Fibroblast of skin of scalp (primary cell): ENCODE data around the gene GLIS1.

ENCODE experiments used
- DNase-seq: peaks from one replicate; pipeline ENCODE4 v3.0.0-alpha.2; 2013

The GLIS1 gene

DNA sequence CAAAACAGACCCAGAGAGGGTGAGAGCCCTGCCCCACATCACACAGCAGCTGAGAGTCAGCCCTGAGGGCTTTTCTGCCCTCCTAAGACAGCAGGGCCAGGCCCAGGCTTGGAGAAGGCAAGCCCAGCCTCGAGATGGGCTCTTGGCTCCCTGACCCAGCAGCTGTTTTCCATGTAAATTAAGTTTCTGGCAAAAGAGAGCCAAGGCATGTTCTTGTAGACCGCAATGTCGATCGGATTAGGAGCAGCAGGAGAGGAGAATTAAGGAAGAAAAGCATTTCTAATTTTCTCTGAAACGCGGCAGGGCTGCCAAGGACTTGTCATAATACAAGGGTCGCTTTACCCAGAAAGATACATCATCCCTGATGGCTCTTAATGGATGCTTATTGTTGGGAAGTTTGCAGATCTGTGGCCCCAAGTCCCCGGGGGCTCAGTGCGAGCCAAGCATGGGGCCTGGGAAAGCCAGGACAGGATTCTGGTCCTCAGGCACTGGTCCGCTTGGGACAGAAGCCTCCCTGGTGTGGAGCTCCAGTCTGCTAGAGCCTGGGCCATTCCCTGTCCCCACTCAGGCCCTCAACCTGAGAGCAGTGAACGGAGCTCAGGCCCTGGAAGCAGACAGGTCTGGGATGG is 216.9 kb downstream of the GLIS1 start:
- peak; percentile 53 for DNase-seq

DNA sequence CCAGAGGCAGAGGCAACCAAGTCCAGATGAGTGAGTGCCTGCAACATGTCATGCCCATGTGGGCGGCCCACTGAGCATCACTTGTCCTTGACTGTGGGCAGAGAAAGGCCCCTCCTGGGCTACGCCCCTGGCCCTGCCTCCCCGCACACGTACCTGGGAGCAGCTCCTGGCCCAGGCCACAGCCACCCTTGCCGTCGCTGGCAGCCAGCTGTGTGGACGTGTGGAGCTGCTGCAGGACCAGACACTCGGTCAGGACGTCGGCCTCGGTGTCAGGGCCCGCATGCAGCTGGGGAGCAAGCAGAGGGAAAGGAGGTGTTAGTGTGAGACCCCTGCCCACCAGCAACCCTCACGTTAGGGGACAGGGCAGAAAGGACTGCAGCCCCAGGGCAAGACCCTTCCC is 218.5 kb downstream of the GLIS1 start:
- DNase-seq, result no peak

DNA sequence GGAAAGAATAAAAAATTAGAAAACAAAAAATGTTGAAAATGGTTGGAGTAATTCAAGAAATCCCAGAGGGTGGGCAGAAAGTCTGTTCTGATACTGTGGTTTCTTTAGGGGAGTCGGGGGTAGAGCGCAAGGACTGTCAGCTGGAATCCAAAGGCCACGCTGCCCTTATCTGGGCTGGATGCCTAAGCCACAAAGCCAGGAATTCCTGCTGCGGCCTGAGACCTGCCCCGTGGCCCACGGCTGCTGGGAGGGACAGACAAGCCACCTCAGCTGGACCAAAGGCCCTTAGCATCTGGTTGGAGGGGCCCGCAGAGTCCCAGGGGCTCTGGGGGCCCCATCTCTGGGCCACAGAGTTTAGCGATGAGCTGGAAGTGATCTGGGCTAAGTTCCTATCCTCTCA is 219.5 kb downstream of the GLIS1 start:
- peak; percentile 24 for DNase-seq

DNA sequence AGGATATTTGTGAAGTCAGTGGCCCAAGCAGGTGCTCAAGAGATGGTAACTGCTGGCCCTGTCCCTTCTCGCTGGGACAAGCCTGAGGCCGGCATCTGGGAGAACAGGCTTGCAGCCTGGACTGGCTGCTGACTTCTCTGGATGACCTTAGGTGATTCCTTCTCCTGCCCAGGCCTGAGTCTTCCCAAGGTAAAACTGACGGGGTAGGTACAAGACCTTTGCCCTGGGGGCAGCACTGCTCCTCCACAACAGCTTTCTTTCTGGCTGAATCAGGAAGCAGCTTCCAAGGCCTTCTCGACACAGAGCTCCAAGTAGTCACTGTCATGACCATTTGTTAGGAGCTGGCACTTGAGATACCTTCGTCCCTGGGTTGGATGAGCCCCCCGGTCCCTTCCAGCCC is 220.2 kb downstream of the GLIS1 start:
- DNase-seq, result no peak

DNA sequence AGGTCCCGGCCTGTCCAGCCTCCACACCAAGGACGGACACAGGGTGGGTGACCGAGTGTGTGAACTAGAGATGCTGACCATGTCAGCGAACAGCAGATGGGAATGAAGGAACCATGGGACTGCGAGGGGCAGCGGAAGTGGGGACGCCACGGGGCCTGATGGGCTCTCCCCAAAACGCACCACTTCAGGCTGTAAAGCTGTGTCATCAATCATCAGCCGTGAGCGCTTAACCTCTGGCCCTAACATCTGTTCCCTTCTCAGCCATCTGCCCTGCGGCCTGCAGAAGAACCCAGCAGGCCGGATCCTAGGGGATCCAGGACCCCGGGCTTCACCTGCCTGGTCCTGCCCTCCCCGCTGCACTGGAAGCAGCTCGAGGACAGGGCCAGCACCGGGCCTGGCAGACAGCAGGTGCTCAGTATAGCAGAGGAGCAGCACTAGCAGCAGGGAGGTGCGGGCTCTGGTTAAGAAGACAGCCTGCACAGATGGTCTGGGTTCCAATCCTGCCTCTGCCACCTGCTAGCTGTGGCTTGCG is 221.1 kb downstream of the GLIS1 start:
- no peak for DNase-seq

DNA sequence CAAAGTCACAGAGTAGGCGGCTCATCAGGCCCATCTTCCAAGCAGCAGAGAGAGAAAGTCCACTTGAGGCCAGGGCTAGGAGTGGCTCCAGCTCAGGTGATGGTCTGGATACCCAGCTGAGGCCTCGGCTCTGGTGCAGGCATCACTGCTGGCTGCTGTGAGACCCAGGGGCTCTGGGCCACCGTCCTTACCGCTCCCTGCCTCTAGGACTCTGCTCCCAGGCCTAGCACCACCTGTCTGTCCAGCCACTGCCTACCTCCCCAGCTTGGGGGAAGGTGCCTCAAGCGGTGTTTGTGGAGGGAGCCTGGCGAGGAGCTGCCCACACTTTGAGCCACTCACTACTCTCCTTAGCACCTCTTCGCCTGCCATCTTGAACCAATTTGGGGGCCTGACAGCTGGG is 221.9 kb downstream of the GLIS1 start:
- DNase-seq, result no peak

DNA sequence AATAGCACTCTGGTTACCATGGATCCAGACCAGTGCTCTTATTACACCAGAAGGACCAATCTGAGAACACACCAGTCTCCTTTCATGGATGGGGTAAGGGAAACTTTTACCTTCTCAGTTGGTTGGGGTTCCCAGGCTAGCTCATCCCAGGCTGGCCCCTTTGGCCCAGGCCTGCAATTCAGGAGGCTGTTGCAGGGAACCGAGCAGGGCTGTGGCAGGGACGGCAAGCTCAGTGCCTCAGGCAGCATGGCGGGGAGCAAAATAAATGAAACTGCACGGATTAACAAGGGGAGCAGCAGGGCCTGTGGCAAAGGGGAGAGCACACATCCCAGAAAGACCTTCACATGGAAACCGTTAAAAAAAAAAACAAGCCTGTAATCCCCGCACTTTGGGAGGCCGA is 222.8 kb downstream of the GLIS1 start:
- DNase-seq, result no peak

DNA sequence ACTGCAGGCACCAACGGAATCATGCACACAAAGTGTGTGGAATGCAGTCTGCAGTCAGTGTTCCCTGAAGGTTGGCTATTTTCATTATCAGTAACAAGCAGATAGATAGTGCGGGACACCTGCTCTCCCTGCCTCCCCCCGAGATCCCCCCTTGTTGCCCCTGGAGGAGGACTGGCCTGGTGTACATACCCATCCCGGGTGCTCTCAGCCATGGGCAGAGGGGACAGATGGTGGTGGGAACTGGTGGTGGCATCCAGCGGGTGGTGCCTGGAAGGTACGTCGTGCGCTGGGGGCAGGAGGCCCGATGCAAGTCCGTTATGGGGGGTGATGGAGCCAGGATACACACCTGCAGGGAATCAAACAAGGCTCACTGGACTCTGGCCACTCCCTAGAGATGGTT is 224.5 kb downstream of the GLIS1 start:
- no peak for DNase-seq

DNA sequence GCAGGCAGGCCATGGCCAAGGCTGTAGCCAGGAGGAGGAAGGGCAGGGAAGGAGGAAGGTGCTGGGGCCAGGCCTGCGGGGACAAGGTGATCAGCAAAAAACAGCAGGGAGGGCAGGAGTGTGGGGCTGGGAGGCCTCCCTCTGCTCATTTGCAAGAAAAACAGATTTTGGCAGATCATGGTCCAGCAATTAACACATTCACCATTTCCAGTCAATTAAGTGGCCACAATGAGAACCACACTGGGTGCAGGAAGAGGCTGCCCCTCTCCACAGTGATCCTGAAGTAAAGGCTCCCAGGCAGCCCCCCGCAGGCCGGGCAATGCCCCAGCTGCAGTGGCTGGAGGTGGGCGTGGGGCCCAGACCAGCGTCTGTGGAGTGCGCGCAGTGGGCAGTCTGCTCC is 225.1 kb downstream of the GLIS1 start:
- DNase-seq, result no peak

DNA sequence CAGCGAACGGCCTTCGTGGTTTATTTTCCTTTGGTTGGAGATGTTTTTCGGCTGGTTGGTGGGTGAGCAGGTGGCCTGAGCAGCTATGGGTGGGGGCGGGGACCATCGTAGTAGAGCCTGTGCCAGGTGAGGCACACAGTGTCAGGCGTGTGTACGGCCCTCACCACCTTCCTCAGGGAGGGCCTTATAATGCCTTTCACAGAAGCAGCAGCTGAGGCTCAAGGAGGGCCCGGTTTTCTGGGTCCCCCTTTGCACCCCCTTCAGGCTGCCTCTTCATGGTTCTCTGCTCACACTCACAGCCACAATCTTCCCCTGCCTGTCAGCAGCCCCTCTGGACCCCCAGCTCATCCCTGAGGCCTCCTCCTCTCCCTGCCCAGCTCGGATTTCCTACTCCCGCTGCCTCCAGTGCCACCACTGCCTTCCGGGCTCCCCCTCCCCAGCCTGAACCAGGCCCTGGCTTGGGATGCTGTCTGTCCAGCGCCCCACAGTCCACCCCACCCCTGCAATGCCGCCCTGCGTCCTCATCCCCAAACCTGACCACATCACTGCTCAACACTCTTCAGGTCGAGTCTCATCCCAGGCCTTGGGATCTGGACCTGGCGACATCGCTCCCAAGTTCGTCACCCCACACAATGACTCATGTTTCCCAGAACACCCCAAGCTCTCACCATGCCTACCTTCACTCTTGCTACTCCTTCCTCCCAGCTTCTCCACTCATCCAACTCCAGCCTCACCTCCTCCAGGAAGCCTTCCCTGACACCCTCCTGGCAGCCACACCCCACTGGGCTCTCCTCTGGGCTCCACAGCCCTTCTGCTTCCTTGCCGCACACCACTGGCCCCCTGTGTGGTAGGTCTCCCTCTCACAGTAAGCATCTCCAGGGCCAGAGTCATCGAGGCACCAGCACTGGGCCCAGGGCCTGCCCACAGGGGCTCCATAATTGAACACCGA is 225.9 kb downstream of the GLIS1 start:
- no peak for DNase-seq

DNA sequence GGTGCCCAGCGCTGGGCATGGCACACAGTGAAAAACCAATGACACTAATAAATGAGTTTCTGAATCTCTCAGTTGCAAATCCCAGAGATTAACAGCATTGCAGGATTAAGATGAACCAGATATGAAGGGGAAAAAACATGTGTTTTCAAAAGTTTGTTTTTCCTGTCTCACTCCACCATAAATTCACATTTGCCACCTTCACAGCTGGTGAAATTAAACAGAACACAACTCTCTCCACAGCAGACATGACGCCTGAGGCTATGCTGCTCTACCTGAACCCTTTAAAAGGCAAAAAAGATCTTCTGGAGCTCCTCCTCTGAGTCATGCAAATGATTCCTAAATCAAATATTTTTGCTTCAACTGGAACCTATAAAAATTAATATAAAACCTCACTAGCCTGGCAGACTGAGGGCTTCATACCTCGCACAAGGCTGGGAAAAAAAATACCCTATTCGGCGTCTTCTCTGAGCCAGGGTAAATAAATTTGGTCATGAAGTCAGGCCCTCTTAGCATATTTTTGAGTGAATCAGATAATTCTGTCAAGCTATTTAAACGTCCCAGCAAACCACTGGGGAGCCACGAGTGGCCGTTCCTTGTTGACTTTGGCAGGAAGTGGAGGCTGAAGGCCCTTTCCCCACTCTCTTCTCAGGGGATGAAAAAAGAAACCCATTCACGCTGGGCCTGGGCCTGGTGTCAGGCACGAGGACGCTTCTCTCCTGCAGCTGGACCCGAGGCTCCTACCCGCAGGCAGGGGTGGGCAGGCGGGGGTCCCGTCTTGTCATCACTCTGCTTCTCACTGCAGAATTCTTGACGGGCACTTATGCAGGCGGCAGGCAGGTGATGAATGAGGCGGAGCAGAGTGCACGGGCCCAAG is 226.8 kb downstream of the GLIS1 start:
- peak; percentile 95 for DNase-seq

DNA sequence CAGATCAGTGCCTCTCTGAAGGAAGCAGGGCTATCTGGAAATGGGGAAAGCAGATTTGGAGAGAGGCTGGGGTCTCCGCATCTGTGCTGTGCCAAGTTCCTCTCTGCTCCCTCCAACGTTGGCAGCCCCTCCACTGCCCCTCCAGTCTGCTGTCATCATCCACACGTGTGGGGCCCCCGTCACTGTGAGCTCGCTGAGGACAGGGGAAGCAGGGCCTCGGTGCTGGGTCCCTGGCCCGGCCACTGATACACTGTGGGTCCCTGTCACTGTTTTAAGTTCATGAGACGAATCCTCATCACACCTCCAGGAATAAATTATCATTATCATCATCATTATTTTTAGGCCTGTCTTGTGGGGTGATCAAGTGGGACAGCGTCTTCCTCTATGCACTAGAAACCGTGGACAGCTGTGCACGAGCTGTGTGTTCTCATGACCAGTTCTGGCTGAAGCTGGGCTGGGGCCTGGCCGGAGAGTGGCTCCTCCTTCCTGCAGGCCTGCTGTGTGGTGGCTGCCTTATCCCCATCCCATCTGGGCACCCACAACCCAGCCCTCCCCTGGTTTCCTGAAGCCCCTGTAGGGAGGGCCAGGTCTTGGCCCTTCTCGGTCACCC is 227.5 kb downstream of the GLIS1 start:
- no peak for DNase-seq

DNA sequence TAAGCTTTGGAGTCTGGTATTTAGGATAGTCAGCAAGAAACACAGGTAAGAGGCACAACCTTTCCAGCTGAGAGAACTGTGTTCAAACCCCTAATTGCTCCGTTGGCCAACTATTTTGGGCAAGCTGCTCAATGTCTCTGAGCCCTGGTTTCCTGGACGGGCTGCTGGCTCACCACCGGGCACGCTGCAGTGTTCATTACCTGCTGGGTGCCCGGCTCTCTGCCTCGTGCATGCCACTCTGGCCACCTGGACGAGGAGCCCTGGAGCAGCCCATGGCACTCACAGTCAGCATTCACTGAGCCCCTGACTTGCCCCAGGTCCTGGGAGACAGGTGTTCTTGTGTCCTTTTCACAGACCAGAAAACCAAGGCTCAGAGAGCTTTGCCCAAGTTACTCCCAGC is 228.7 kb downstream of the GLIS1 start:
- DNase-seq, result no peak

DNA sequence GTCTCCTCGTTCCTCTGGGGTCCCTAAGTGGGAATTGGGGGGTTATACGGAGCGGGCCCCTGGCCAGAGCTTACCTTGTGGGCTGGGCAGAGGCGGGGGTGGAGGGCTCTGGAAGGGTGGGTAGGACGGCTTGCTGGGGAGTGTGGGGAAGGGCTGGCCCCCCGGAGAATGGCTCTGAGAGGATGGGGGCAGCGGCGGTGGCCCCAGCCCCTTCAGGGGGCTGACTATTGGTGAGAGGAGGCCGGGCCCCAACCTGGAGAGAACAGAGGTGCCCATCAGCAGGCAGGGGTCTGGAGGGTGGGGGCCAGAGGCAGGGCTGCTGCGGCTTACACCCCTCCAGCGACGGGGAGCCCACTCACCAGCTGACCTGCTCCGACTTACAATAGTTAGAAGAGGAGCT is 229.2 kb downstream of the GLIS1 start:
- no peak for DNase-seq

DNA sequence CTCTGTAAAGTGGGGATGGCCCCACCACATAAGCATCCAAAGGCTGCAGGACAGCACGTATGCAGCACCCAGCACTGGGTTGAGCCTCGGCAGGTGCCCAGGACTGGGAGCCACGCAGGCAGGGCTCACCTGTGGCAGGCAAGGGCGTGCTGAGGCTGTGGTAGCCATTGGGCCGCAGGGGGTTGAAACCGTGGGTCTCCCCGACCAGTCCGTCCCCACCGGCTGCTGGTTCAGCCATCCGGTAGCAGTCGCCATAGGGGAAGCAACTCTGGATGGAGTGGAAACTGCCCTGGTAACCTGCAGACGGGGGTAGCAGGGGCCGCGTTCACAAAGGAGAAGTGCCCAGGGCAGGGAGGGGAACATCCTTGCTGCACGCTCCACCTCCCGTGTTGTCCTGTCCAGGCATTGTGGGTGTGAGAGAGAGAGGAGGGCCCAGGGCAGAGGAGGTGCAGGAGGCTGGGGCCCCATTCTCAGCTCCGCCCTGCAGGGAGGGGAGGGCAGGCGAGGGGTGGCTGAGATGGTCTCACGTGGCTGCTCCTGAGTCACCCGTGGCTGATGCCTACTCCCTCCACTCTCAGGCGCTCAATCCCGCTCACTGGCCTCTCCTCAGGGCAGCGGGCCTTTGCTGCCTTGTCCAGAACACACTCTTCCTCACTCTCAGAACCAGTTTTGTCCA is 229.8 kb downstream of the GLIS1 start:
- peak; percentile 36 for DNase-seq

DNA sequence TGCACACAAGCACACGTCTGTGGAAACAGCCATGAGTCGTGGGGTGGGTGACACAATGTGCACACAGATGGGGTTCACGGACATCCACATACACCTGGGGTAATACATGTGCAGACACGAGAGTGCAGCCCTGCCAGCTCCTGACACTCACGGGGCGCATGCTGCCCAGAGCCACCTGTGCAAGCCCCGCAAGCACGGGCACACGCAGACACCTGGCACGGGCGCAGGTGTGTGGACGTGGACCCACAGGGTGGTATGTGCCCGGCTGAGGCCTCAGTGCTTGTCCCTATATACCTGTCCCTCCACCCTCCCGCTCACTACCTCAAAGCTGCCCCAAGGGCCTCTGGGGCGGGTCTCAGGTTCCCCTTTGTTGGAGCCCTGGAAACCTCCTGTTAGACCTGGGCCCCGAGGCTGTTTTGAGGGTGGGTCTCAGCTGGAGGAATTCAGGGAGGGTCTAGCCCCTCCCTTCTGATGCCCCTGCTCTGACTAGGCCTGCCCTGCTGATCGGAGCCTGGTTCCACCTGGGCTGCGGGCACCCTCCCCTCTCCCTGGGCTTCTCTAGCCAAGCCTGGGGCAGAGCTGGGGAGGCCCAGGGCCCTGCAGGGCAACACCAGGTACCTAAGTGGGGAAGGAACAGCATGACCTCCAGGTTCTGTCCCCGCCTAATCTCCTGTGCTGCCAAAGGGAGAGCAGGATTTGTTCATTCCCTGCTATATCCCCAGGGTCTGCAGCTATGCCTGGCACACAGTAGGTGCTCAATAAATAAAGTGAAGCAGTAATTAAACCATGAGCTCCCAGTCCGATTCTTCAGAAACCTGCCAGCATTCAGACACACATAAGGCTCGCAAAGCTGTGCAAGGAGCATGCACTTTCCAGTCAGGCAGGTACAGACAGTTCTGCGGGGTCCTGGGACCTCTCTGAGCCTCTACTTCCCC is 230.6 kb downstream of the GLIS1 start:
- DNase-seq, result no peak

DNA sequence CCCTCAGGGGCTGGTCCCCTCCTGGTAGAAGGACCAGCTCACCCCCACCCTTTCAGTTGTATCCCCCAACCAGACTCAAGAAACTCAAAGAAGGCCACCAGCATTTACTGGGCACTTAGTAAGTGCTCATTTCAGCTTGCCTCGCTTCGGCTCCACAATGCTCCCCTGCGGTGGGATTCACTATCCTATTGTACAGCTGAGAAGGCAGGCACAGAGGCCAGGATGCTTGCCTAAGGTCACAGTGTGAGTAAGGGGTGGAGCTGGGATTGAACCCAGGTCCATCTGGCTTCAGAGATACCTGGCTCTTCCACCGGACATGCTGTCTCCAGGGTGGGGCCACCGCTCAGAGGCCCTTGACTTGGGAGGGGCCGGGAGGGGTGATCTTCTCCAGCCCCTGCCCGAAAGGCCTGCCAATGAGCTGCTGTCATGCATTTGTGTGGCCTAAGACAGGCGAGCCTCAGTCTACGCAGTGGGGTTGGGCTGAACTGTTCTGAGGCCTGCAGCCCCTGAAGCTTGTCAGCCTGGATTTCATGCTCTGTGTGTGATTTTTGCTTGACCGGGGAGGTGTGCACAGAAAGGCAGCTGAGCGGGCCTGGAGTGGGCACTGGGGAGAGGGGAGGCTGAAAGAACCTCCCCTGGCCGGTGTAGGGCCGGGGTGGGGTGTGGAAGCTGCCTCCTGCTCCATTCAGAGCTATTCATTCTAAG is 231.7 kb downstream of the GLIS1 start:
- DNase-seq, result no peak

DNA sequence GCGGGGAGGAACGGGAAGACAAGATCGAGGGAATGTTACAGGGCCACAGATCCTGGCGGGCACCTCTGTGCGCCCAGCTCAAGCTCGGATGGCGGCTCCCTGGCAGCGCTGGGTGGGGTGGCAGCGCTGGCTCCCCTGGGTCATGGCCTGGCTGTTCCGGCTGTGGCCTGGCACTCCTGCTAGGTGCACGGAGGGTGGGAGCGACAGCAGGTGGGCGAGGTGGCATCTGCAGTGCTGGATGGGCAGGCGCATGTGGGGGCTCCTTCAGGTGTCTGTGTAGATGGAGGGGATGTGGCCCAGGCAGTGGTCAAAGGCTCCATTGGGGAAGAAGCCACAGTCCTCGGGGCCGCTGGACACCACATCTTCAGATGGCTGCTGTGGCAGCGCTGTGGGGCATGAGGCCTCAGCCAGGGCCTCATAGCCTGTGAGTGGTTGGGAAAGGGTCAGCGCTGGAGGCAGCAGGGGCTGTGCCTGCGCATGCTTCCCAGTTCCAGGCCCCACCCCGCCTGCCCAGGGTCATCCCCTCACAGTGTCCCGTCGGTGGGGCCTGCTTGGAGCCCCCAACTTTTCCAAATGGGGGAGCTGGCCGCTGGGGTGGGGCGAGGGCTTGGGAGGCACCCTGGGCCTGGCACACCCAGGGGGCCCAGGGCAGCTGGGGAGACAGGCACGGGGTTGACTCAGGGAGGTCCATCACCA is 232.5 kb downstream of the GLIS1 start:
- no peak for DNase-seq

DNA sequence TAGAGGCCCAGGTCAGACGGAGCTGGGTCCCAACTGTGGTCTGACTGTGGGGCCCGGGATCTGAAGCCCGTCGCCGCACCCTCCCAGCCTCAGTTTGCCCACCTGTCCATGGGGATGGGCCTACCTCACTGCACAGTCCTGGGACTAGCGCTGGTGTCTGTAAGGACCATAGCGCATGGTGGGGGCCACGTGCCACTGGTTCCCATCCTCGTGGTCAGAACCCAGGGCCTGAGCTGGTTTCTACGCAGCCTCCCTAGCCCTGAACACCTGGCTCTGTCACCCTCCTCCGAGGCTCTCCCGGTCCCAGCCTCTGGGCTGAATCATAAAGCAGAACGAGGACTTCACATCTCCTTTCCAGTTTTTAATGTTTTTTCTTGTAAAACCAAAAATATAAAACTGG is 233.1 kb downstream of the GLIS1 start:
- DNase-seq, result no peak
